ENCODE results near the gene DHRS9.

The DHRS9 gene

GRCh38 chr2:169141713-169142352 is 72.5 kb downstream of the DHRS9 start:
- H3K4me3 ChIP-seq (ENCODE audit: low read depth, low read length) = no peak overlapping the region
- TF ChIP-seq, protein P1, sequence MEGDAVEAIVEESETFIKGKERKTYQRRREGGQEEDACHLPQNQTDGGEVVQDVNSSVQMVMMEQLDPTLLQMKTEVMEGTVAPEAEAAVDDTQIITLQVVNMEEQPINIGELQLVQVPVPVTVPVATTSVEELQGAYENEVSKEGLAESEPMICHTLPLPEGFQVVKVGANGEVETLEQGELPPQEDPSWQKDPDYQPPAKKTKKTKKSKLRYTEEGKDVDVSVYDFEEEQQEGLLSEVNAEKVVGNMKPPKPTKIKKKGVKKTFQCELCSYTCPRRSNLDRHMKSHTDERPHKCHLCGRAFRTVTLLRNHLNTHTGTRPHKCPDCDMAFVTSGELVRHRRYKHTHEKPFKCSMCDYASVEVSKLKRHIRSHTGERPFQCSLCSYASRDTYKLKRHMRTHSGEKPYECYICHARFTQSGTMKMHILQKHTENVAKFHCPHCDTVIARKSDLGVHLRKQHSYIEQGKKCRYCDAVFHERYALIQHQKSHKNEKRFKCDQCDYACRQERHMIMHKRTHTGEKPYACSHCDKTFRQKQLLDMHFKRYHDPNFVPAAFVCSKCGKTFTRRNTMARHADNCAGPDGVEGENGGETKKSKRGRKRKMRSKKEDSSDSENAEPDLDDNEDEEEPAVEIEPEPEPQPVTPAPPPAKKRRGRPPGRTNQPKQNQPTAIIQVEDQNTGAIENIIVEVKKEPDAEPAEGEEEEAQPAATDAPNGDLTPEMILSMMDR (IDR thresholded peaks at IDR 0.05; ENCODE audit: low read depth, low read length, missing control alignments) = peak; percentile 94
- DNase-seq (ENCODE audit: low read depth) = peak; percentile 15

DNA sequence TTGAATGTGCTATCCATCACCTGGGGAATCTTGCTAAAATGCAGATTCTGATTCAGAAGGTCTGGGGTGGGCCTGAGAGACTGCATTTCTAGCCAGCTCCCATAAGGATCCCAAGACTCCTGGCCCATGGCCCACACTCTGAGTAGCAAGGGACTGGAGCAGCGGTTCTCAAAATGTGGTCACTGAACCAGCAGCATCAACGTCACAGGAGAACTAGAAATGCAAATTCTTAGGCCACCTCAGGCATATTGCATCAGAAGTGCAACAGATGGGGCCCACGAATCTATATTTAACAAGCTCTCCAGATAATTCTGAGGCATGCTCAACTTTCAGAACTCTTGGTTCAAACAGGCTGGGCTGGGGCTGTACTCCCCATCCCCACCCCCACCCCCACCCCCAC is 74.6 kb downstream of the DHRS9 start:
- DNase-seq (ENCODE audit: low read depth) = no peak
- TF ChIP-seq, protein P1 (IDR thresholded peaks at IDR 0.05; ENCODE audit: low read depth, low read length, missing control alignments) = no peak
- H3K4me3 ChIP-seq (ENCODE audit: low read depth, low read length) = no peak overlapping the region
